H1 (cell line): ENCODE data around the gene TJP2. TPM values are rescaled to one million over a fixed set of nuclear protein-coding genes. Genes with fewer than 3 reads are reported as not detected.

Experiments used
- CTCF ChIA-PET: fragments of 300-600 bp; sonication (Branson Sonifier 250); formaldehyde crosslinking; loops from one replicate; lab custom pipeline; 2021; ENCODE audit not compliant: partially characterized antibody; lab: Charles Lee
- POLR2A ChIA-PET: fragments of 300-600 bp; sonication (Branson Sonifier 250); formaldehyde crosslinking; loops from one replicate; lab custom pipeline; 2021; ENCODE audit warnings: inconsistent platforms; ENCODE audit not compliant: partially characterized antibody; lab: Charles Lee
- DNase-seq, 2 experiments: peaks; one replicate each; pipeline versions ENCODE4 v3.0.0 to v3.0.0-alpha.2; 2010 to 2022; ENCODE audit warnings: low spot score in 2 of 2, low read depth in 1 of 2, mixed read lengths in 1 of 2
- FAIRE-seq: peaks from 2 replicates; lab custom pipeline; 2011; peaks lifted over from hg19 to GRCh38; lab: Jason Lieb, UNC
- H2AFZ ChIP-seq: 2 replicates; pipeline ENCODE4 v1.8.1; 2012; ENCODE audit warnings: low read length, inconsistent platforms
- H2AK5ac ChIP-seq: 2 replicates; pipeline ENCODE4 v1.6.1; 2013; ENCODE audit warnings: low read depth, low read length
- H2BK120ac ChIP-seq: replicated peaks from 2 replicates; pipeline ENCODE3; 2013; ENCODE audit warnings: low read depth, low read length, inconsistent platforms
- H2BK12ac ChIP-seq: 2 replicates; pipeline ENCODE4 v1.6.1; 2013; ENCODE audit warnings: low read depth, low read length
- H2BK15ac ChIP-seq: 2 replicates; pipeline ENCODE4 v1.6.1; 2013; ENCODE audit warnings: low read length
- H2BK20ac ChIP-seq: 2 replicates; pipeline ENCODE4 v1.6.1; 2013; ENCODE audit warnings: low read length
- H2BK5ac ChIP-seq: 2 replicates; pipeline ENCODE4 v1.6.1; 2013; ENCODE audit warnings: low read depth, low read length
- H3K14ac ChIP-seq: 2 replicates; pipeline ENCODE4 v1.6.1; 2013; ENCODE audit warnings: inconsistent platforms; ENCODE audit not compliant: insufficient read length
- H3K18ac ChIP-seq: 2 replicates; pipeline ENCODE4 v1.6.1; 2013; ENCODE audit warnings: low read length; ENCODE audit errors: extremely low read depth
- H3K23ac ChIP-seq: 2 replicates; pipeline ENCODE4 v1.6.1; 2013; ENCODE audit warnings: inconsistent platforms; ENCODE audit not compliant: insufficient read length
- H3K23me2 ChIP-seq: 2 replicates; pipeline ENCODE4 v1.6.1; 2013; ENCODE audit warnings: low read depth, low read length
- H3K27ac ChIP-seq: 2 replicates; pipeline ENCODE4 v1.6.1; 2011; ENCODE audit warnings: low read depth, low read length, inconsistent platforms
- H3K27me3 ChIP-seq, 4 experiments: replicated peaks in 1 of 4; 1 replicate in 1 of 4; 2 replicates in 3 of 4; pipeline versions ENCODE4 v1.6.1 to v1.8.1; 2011 to 2013; ENCODE audit warnings: low read length in 3 of 4, mild to moderate bottlenecking in 3 of 4, inconsistent platforms in 2 of 4, mixed read lengths in 2 of 4, moderate library complexity in 1 of 4; ENCODE audit not compliant: control insufficient read depth in 3 of 4, insufficient read depth in 3 of 4; ENCODE audit errors: extremely low read depth in 1 of 4
- H3K36me3 ChIP-seq, 4 experiments: 2 replicates each; pipeline versions ENCODE4 v1.6.1 to v1.8.1; 2011 to 2013; ENCODE audit warnings: mild to moderate bottlenecking in 4 of 4, low read length in 3 of 4, moderate library complexity in 2 of 4, control low read depth in 1 of 4, inconsistent platforms in 1 of 4; ENCODE audit not compliant: insufficient read depth in 4 of 4, control insufficient read depth in 2 of 4
- H3K4ac ChIP-seq: replicated peaks from 2 replicates; pipeline ENCODE3; 2013; ENCODE audit warnings: low read length, low read depth, mixed read lengths, inconsistent platforms; ENCODE audit not compliant: insufficient read length
- H3K4me1 ChIP-seq, 4 experiments: replicated peaks in 1 of 4; 1 replicate in 1 of 4; 2 replicates in 3 of 4; pipeline versions ENCODE4 v1.6.1 to v1.8.1; 2011 to 2013; ENCODE audit warnings: low read length in 3 of 4, inconsistent platforms in 2 of 4, mixed read lengths in 1 of 4; ENCODE audit not compliant: insufficient read depth in 4 of 4, control insufficient read depth in 3 of 4
- H3K4me2 ChIP-seq, 2 experiments: 2 replicates each; pipeline versions ENCODE4 v1.6.1 to v1.8.1; 2011 to 2013; ENCODE audit warnings: low read depth in 2 of 2, low read length in 2 of 2, control low read depth in 1 of 2, inconsistent platforms in 1 of 2, mild to moderate bottlenecking in 1 of 2; ENCODE audit not compliant: insufficient read depth in 1 of 2
- H3K4me3 ChIP-seq, 4 experiments: fragments of 200-600, 300-600 bp in 1 of 4; sonication (generic), shearing (Covaris generic), sonication (Bioruptor Twin) in 1 of 4; 2 replicates each; pipeline versions ENCODE4 v1.5.1 to v1.8.1; 2011 to 2016; ENCODE audit warnings: low read length in 4 of 4, low read depth in 3 of 4, control low read depth in 2 of 4, inconsistent platforms in 2 of 4, mild to moderate bottlenecking in 2 of 4, mixed read lengths in 1 of 4, moderate library complexity in 1 of 4; ENCODE audit not compliant: insufficient read depth in 2 of 4; ENCODE audit errors: extremely low read depth in 1 of 4
- H3K56ac ChIP-seq: replicated peaks from 2 replicates; pipeline ENCODE3; 2013; ENCODE audit warnings: low read depth, mild to moderate bottlenecking, mixed read lengths, low read length, inconsistent platforms; ENCODE audit not compliant: insufficient read length
- H3K79me1 ChIP-seq: 2 replicates; pipeline ENCODE4 v1.6.1; 2013; ENCODE audit warnings: low read depth, low read length, control low read depth
- H3K79me2 ChIP-seq, 2 experiments: 2 replicates each; pipeline versions ENCODE4 v1.6.1 to v1.8.1; 2012 to 2013; ENCODE audit warnings: low read length in 2 of 2, mild to moderate bottlenecking in 2 of 2, inconsistent platforms in 1 of 2; ENCODE audit not compliant: insufficient read depth in 2 of 2, control insufficient read depth in 1 of 2
- H3K9ac ChIP-seq, 4 experiments: replicated peaks in 1 of 4; 1 replicate in 1 of 4; 2 replicates in 3 of 4; pipeline versions ENCODE4 v1.6.1 to v1.8.1; 2011 to 2013; ENCODE audit warnings: low read depth in 3 of 4, low read length in 3 of 4, control low read depth in 2 of 4, mild to moderate bottlenecking in 2 of 4, moderate library complexity in 2 of 4, inconsistent platforms in 1 of 4; ENCODE audit errors: extremely low read depth in 1 of 4
- H3K9me3 ChIP-seq, 2 experiments: 2 replicates each; pipeline versions ENCODE4 v1.6.1 to v1.8.1; 2012 to 2013; ENCODE audit warnings: mild to moderate bottlenecking in 2 of 2, moderate library complexity in 2 of 2, control low read depth in 1 of 2, inconsistent platforms in 1 of 2, low read depth in 1 of 2, low read length in 1 of 2, mixed read lengths in 1 of 2; ENCODE audit not compliant: insufficient read depth in 2 of 2
- H4K20me1 ChIP-seq, 2 experiments: replicated peaks in 1 of 2; 2 replicates each; pipeline versions ENCODE3 to v1.8.1; 2011 to 2013; ENCODE audit warnings: inconsistent platforms in 2 of 2, low read length in 2 of 2, mild to moderate bottlenecking in 1 of 2; ENCODE audit not compliant: insufficient read depth in 2 of 2, control insufficient read depth in 1 of 2
- H4K5ac ChIP-seq: 2 replicates; pipeline ENCODE4 v1.6.1; 2013; ENCODE audit warnings: low read length, low read depth, mixed read lengths, inconsistent platforms; ENCODE audit not compliant: insufficient read length
- H4K8ac ChIP-seq: 2 replicates; pipeline ENCODE4 v1.8.0; 2013; ENCODE audit warnings: mild to moderate bottlenecking, moderate library complexity, low read length, inconsistent platforms; ENCODE audit not compliant: insufficient read depth; ENCODE audit errors: extremely low read depth
- H4K91ac ChIP-seq: replicated peaks from 2 replicates; pipeline ENCODE3; 2013; ENCODE audit warnings: low read length, mixed read lengths, inconsistent platforms; ENCODE audit not compliant: insufficient read length
- EGR1 ChIP-seq: IDR thresholded peaks from 2 replicates; pipeline ENCODE4 v1.6.1; 2011; ENCODE audit warnings: low read depth, low read length, borderline replicate concordance
- EP300 ChIP-seq, 2 experiments: IDR thresholded peaks; 1 replicate in 1 of 2; 2 replicates in 1 of 2; pipeline ENCODE4 v1.6.1; 2011 to 2012; ENCODE audit warnings: low read depth in 2 of 2, low read length in 2 of 2, mild to moderate bottlenecking in 2 of 2, borderline replicate concordance in 1 of 2, inconsistent platforms in 1 of 2, moderate library complexity in 1 of 2
- WGBS, 2 experiments: shearing (Covaris generic) in 1 of 2; methylation state at CpG; one replicate each; pipeline versions ENCODE4 v1.1.6 to v1.1.7; 2013 to 2015; ENCODE audit warnings: low lambda C conversion rate in 2 of 2, mixed read lengths in 2 of 2, inconsistent platforms in 1 of 2, low coverage in 1 of 2, missing lambda C conversion rate in 1 of 2; ENCODE audit not compliant: insufficient replicate concordance in 2 of 2, insufficient coverage in 1 of 2, insufficient read length in 1 of 2; ENCODE audit errors: extremely low coverage in 1 of 2, missing lambda C conversion rate in 1 of 2; 5-methylcytosine and 5-hydroxymethylcytosine counted together
- polyA plus RNA-seq, 7 experiments: library from polyadenylated mRNA; depleted of rRNA in 3 of 7; stranded (reverse) in 5 of 7; unstranded in 2 of 7; fragments of >200 nt in 5 of 7; fragments of 200-250 nt in 2 of 7; gene quantifications; 1 replicate in 5 of 7; 2 replicates in 1 of 7; 4 replicates in 1 of 7; pipeline versions ENCODE4 v1.2.1 to v1.2.3, GENCODE V29; 2011 to 2013; ENCODE audit warnings: missing spikeins in 2 of 7, mixed read lengths in 2 of 7
- total RNA-seq: library from RNA; stranded (reverse); fragmentation: NEBNext Ultra II Directional; extraction: Animal tissue kit (Norgen Biotek cat#: 25700); gene quantifications from 2 replicates; pipeline ENCODE4 v1.2.1, GENCODE V29; 2021

The TJP2 gene
- total and polyA plus RNA-seq, 2 of the 8 experiments (the other 6 are each of a cell fraction or from before 2014, with no cell fraction given), result 54.9 to 137 TPM

DNA sequence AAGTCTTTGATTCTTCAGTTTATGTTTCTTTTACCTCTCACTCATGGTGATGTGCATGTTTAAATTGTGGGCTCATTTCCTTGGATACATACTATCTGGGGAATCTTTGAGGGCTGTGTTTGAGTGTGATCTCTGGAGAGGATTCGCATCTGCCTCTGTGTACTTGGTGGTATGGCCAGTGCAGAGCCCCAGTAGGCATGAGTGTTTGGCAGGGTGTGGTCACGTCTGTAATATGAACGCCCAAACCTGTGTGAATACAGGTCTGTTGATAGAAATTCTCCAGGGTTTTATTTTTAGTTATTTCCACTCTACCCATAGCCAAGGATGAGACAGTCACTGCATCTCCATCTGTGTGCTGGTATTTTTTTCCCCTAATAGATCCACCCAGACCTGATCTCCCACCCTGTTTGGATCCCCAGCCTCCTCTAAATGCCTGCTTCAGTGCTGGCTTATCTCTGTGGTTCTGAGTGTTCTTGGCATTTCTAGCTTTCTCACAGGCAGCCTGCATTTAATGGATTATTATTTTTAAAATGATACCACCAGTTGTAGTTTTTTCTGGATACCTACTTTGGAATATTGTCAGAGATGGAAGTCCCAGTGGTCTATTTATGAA is 37.5 kb downstream of the TJP2 start:
- Histone ChIP-seq H3K23me2 (no peaks in the 10 kb centered on the region), H2BK12ac (no peak overlapping the region), H4K5ac (no peak overlapping the region), H2AFZ (no peak overlapping the region), H2BK5ac (no peak overlapping the region), H3K4me3 (no peak overlapping the region), H3K14ac (no peak overlapping the region), H2BK20ac (no peak overlapping the region), H2BK120ac (no peak overlapping the region), H4K91ac (no peak overlapping the region), H3K4me1 (peaks cover 0 to 9% (median 7%) of the 10 kb centered on the region in 4 experiments; a peak in 5 of 7 replicates), H2AK5ac (0 out of 2 replicates have a peak overlapping the region, but pooled peaks have one; percentile 45), H3K79me1 (no peaks in the 10 kb centered on the region; the same call in 1 of the 2 replicates)
- no peak for DNase-seq
- POLR2A ChIA-PET, result no interaction called here
- CTCF ChIA-PET, result interaction anchor here (3.0 kb wide), 1 partner anchor 11 kb away, joined by 18 read pairs; no protein-coding TSS in a partner anchor
- TF ChIP-seq EP300 (IDR thresholded peaks at IDR 0.05; ENCODE audit: borderline replicate concordance in 1 of 2, low read depth in 2 of 2, low read length in 2 of 2) (no peak), EGR1 (no peak)
- TF ChIP-seq, all 59 proteins: peak for 0
- H3K27me3 ChIP-seq, result no peaks in the 10 kb centered on the region
- no peaks in the 10 kb centered on the region for H3K9me3 ChIP-seq
- H3K27ac ChIP-seq, result no peak overlapping the region
- no peak overlapping the region for H3K56ac ChIP-seq
- H2BK15ac ChIP-seq, result no peak overlapping the region
- H3K36me3 ChIP-seq, result peaks cover 0 to 2% (median 0%) of the 10 kb centered on the region in 4 experiments; a peak in 1 of 8 replicates
- no peak overlapping the region for H3K18ac ChIP-seq
- no peak for FAIRE-seq
- H3K9ac ChIP-seq, result no peak overlapping the region
- H4K20me1 ChIP-seq, result no peaks in the 10 kb centered on the region
- no peak overlapping the region for H3K4me2 ChIP-seq
- H3K23ac ChIP-seq, result no peak overlapping the region
- 92% methylated on average over 3 of the region's 3 CpGs; no CpG with 5 or more reads in 1 of the 2 experiments for WGBS, 2 experiments
- H3K4ac ChIP-seq, result no peak overlapping the region
- peaks cover 0 to 40% of the 10 kb centered on the region in 2 experiments; a peak in 2 of 4 replicates for H3K79me2 ChIP-seq
- no peak overlapping the region for H4K8ac ChIP-seq
